HEK293 (cell line): ENCODE measurements around the gene RTN3.

Experiments
- CTCF ChIA-PET: fragments of 350-600 bp; formaldehyde crosslinking; extraction: SDS; loops from one replicate; lab custom pipeline; 2021; ENCODE audit warnings: antibody characterized with exemption; lab: Yijun Ruan, JAX
- POLR2A ChIA-PET: fragments of 300-600 bp; formaldehyde crosslinking; extraction: SDS; loops from one replicate; lab custom pipeline; 2020; ENCODE audit warnings: antibody characterized with exemption, inconsistent platforms; lab: Yijun Ruan, JAX
- H3K27ac ChIP-seq: fragments of 200-500 bp; sonication (Bioruptor generic); 2 replicates; pipeline ENCODE4 v1.5.1; 2014; ENCODE audit warnings: low read depth, low read length, control low read depth, inconsistent platforms; ENCODE audit errors: extremely low read depth
- H3K36me3 ChIP-seq, 2 experiments: fragments of 200-500 bp in 1 of 2; sonication (Bioruptor generic) in 1 of 2; 1 replicate in 1 of 2; 2 replicates in 1 of 2; pipeline ENCODE4 v1.5.1; 2014 to 2017; ENCODE audit warnings: inconsistent platforms in 2 of 2, low read length in 2 of 2; ENCODE audit not compliant: control insufficient read depth in 2 of 2, insufficient read depth in 1 of 2
- H3K4me1 ChIP-seq: fragments of 200-500 bp; sonication (Bioruptor generic); 2 replicates; pipeline ENCODE4 v1.5.1; 2014; ENCODE audit warnings: mild to moderate bottlenecking, low read length, inconsistent platforms; ENCODE audit not compliant: control insufficient read depth, insufficient read depth
- H3K4me3 ChIP-seq: 2 replicates; pipeline ENCODE4 v1.5.1; 2011; ENCODE audit warnings: low read depth, mild to moderate bottlenecking, control low read depth, low read length, moderate library complexity
- H3K9me3 ChIP-seq: fragments of 200-500 bp; sonication (Bioruptor generic); 2 replicates; pipeline ENCODE4 v1.5.1; 2014; ENCODE audit warnings: low read depth, low read length, inconsistent platforms; ENCODE audit not compliant: control insufficient read depth, insufficient read depth
- FEZF1 ChIP-seq: fragments of 450-650 bp; formaldehyde crosslinking; IDR thresholded peaks from 2 replicates; pipeline ENCODE4 v1.5.1; 2016; ENCODE audit warnings: missing biosample characterization, missing genetic modification characterization
- HIC1 ChIP-seq: fragments of 450-650 bp; formaldehyde crosslinking; IDR thresholded peaks from 2 replicates; pipeline ENCODE4 v1.5.1; 2016; ENCODE audit warnings: missing biosample characterization, missing genetic modification characterization
- HOXA7 ChIP-seq: sonication (generic); formaldehyde crosslinking; IDR thresholded peaks from 2 replicates; pipeline ENCODE4 v1.8.1; 2022; ENCODE audit warnings: missing genetic modification reagents, borderline replicate concordance
- IKZF3 ChIP-seq: fragments of 450-650 bp; IDR thresholded peaks from 2 replicates; pipeline ENCODE4 v1.5.0; 2018; ENCODE audit warnings: missing biosample characterization, mild to moderate bottlenecking, missing genetic modification characterization, moderate library complexity
- KLF10 ChIP-seq: fragments of 450-650 bp; IDR thresholded peaks from 2 replicates; pipeline ENCODE4 v1.5.1; 2018; ENCODE audit warnings: missing biosample characterization, mild to moderate bottlenecking, missing genetic modification characterization
- SP2 ChIP-seq: fragments of 450-650 bp; formaldehyde crosslinking; IDR thresholded peaks from 2 replicates; pipeline ENCODE4 v1.5.1; 2016; ENCODE audit warnings: missing biosample characterization, missing genetic modification characterization
- TRIM28 ChIP-seq: IDR thresholded peaks from 2 replicates; pipeline ENCODE4 v1.6.1; 2011; ENCODE audit warnings: low read length, control low read depth, borderline replicate concordance
- WT1 ChIP-seq: fragments of 450-650 bp; formaldehyde crosslinking; IDR thresholded peaks from 2 replicates; pipeline ENCODE4 v1.5.1; 2016; ENCODE audit warnings: missing biosample characterization, missing genetic modification characterization
- ZFP69B ChIP-seq: fragments of 450-650 bp; formaldehyde crosslinking; IDR thresholded peaks from 2 replicates; pipeline ENCODE4 v1.5.1; 2016; ENCODE audit warnings: missing biosample characterization, missing genetic modification characterization
- ZNF292 ChIP-seq: fragments of 450-650 bp; formaldehyde crosslinking; IDR thresholded peaks from 2 replicates; pipeline ENCODE4 v1.5.1; 2016; ENCODE audit warnings: low read depth, missing biosample characterization, missing genetic modification characterization, borderline replicate concordance
- ZNF311 ChIP-seq: fragments of 450-650 bp; formaldehyde crosslinking; IDR thresholded peaks from 2 replicates; pipeline ENCODE4 v1.5.1; 2017; ENCODE audit warnings: missing biosample characterization, missing genetic modification characterization, borderline replicate concordance
- ZNF324 ChIP-seq: fragments of 450-650 bp; formaldehyde crosslinking; IDR thresholded peaks from 2 replicates; pipeline ENCODE4 v1.5.1; 2016; ENCODE audit warnings: missing biosample characterization, missing genetic modification characterization
- ZNF529 ChIP-seq: fragments of 450-650 bp; formaldehyde crosslinking; IDR thresholded peaks from 2 replicates; pipeline ENCODE4 v1.5.1; 2017; ENCODE audit warnings: missing genetic modification characterization, missing biosample characterization; ENCODE audit not compliant: insufficient replicate concordance
- ZNF555 ChIP-seq: fragments of 450-650 bp; formaldehyde crosslinking; conservative IDR thresholded peaks from 2 replicates; pipeline ENCODE4 v1.5.1; 2017; ENCODE audit warnings: missing biosample characterization, mild to moderate bottlenecking, missing genetic modification characterization, inconsistent platforms
- ZNF654 ChIP-seq: fragments of 450-650 bp; formaldehyde crosslinking; IDR thresholded peaks from 2 replicates; pipeline ENCODE4 v1.5.1; 2016; ENCODE audit warnings: low read depth, missing biosample characterization, missing genetic modification characterization
- ZNF660 ChIP-seq: fragments of 450-650 bp; IDR thresholded peaks from 2 replicates; pipeline ENCODE4 v1.5.1; 2018; ENCODE audit warnings: missing biosample characterization, mild to moderate bottlenecking, missing genetic modification characterization
- ZNF664 ChIP-seq: fragments of 450-650 bp; formaldehyde crosslinking; IDR thresholded peaks from 2 replicates; pipeline ENCODE4 v1.5.1; 2016; ENCODE audit warnings: missing biosample characterization, missing genetic modification characterization
- ZNF692 ChIP-seq: fragments of 450-650 bp; formaldehyde crosslinking; IDR thresholded peaks from 2 replicates; pipeline ENCODE4 v1.5.1; 2016; ENCODE audit warnings: missing biosample characterization, missing genetic modification characterization
- ZNF707 ChIP-seq: fragments of 450-650 bp; formaldehyde crosslinking; IDR thresholded peaks from 2 replicates; pipeline ENCODE4 v1.5.1; 2016; ENCODE audit warnings: missing biosample characterization, missing genetic modification characterization
- ZSCAN4 ChIP-seq: fragments of 450-650 bp; formaldehyde crosslinking; IDR thresholded peaks from 2 replicates; pipeline ENCODE4 v1.5.1; 2017; ENCODE audit warnings: missing biosample characterization, missing genetic modification characterization

Gene RTN3

GRCh38 chr11:63737718-63738117 is 56.4 kb downstream of the RTN3 start:
- CTCF ChIA-PET = interaction anchor here (0.8 to 4.7 kb wide), 15 partner anchors 8 to 258 kb away, joined by 3 to 21 read pairs (median 5); no protein-coding TSS in a partner anchor
- H3K4me1 ChIP-seq = no peaks in the 10 kb centered on the region
- H3K36me3 ChIP-seq = no peaks in the 10 kb centered on the region
- POLR2A ChIA-PET = interaction anchor here (2.0 kb wide), 1 partner anchor 56 kb away, joined by 6 read pairs; the partner anchor contains the start of gene RTN3
- no peak overlapping the region for H3K27ac ChIP-seq
- no peaks in the 10 kb centered on the region for H3K9me3 ChIP-seq
- no peak overlapping the region for H3K4me3 ChIP-seq
- TF ChIP-seq ZNF292 (no peak), ZNF555 (no peak), ZNF664 (tag by site-specific recombination) (no peak), KLF10 (tag by site-specific recombination) (no peak), ZFP69B (tag by site-specific recombination) (no peak), ZSCAN4 (tag by site-specific recombination) (no peak), ZNF311 (no peak), ZNF529 (tag by site-specific recombination) (no peak), SP2 (no peak), ZNF707 (tag by site-specific recombination) (no peak), ZNF692 (tag by site-specific recombination) (no peak), HOXA7 (CRISPR knock-in tag) (no peak), HIC1 (tag by site-specific recombination) (no peak), ZNF324 (no peak)
- TF ChIP-seq, all 188 proteins: peak for 0

GRCh38 chr11:63738720-63739360 is 57.5 kb downstream of the RTN3 start:
- Histone ChIP-seq H3K27ac (no peak overlapping the region), H3K4me1 (no peaks in the 10 kb centered on the region), H3K9me3 (no peaks in the 10 kb centered on the region)
- POLR2A ChIA-PET = interaction anchor here (0.6 to 0.7 kb wide), 3 partner anchors 39 to 198 kb away, joined by 3 to 4 read pairs (median 3); no protein-coding TSS in a partner anchor
- peak; percentile 85 for TF ChIP-seq IKZF3 (tag by site-specific recombination)
- TF ChIP-seq ZNF660 = peak; percentile 92
- TF ChIP-seq ZNF654 = peak; percentile 58
- TF ChIP-seq TRIM28 = no peak
- TF ChIP-seq FEZF1 (tag by site-specific recombination) = peak; percentile 57
- TF ChIP-seq WT1 = no peak
- TF ChIP-seq, all 188 proteins: peak for 4
- Histone ChIP-seq H3K4me3 (no peak overlapping the region), H3K36me3 (no peaks in the 10 kb centered on the region)
- CTCF ChIA-PET = interaction anchor here (0.5 to 4.7 kb wide), 37 partner anchors 9 to 1064 kb away, joined by 3 to 21 read pairs (median 4); partner anchors contain the start of gene ZFTA
